HCT116 (cell line): ENCODE results near the gene SFXN5. TPM values are rescaled to one million over a fixed set of nuclear protein-coding genes. Genes with fewer than 3 reads are reported as not detected.

Experiments used
- ATAC-seq: fragments of 200-7000 bp; cut with Tn5 transposase; 2 replicates; pipeline ENCODE4 v1.9.1; 2020; ENCODE audit warnings: mild to moderate bottlenecking, moderate library complexity
- BruUV-seq: library from RNA; stranded (reverse); fragments of 400-500 nt; replicated peaks from 2 replicates; lab custom pipeline; 2021; lab: Mats Ljungman, UMichigan
- CTCF ChIA-PET: fragments of 300-600 bp; sonication (Branson Sonifier 250); formaldehyde crosslinking; loops from one replicate; lab custom pipeline; 2021; ENCODE audit warnings: antibody characterized with exemption; lab: Charles Lee
- POLR2A ChIA-PET: fragments of 300-600, 350-600 bp; sonication (Branson Sonifier 250); formaldehyde crosslinking; loops from one replicate; lab custom pipeline; 2021; ENCODE audit warnings: antibody characterized with exemption; lab: Charles Lee
- RAD21 ChIA-PET, 2 experiments: fragments of 300-600 bp; sonication (Branson Sonifier 250); formaldehyde crosslinking; loops; one replicate each; lab custom pipeline; 2023; ENCODE audit warnings: low total read pairs in 2 of 2; ENCODE audit not compliant: uncharacterized antibody in 2 of 2, unreplicated experiment in 2 of 2, low non-redundant PET in 1 of 2; lab: Charles Lee
- DNase-seq: peaks from one replicate; pipeline ENCODE4 v3.0.0-alpha.2; 2010; ENCODE audit warnings: low read depth, low spot score
- H2AFZ ChIP-seq: fragments of 200-600 bp; shearing (Covaris generic), sonication (generic); 2 replicates; pipeline ENCODE4 v1.6.1; 2017; ENCODE audit warnings: low read depth, mixed run types, mixed read lengths, antibody characterized with exemption, low read length; ENCODE audit not compliant: poor library complexity, severe bottlenecking
- H3K27ac ChIP-seq: 2 replicates; pipeline ENCODE4 v1.5.1; 2012; ENCODE audit warnings: low read depth, low read length
- H3K27me3 ChIP-seq: fragments of 200-600 bp; sonication (generic); 2 replicates; pipeline ENCODE4 v1.6.1; 2016; ENCODE audit warnings: mixed run types, low read length, mixed read lengths; ENCODE audit not compliant: insufficient read depth
- H3K36me3 ChIP-seq, 2 experiments: fragments of 200-500 bp in 1 of 2; fragments of 200-600 bp in 1 of 2; sonication (Bioruptor generic) in 1 of 2; sonication (generic) in 1 of 2; 2 replicates each; pipeline versions ENCODE4 v1.5.1 to v1.6.1; 2014 to 2016; ENCODE audit warnings: low read length in 2 of 2, inconsistent platforms in 1 of 2, mixed read lengths in 1 of 2, mixed run types in 1 of 2; ENCODE audit not compliant: insufficient read depth in 2 of 2, control insufficient read depth in 1 of 2
- H3K4me1 ChIP-seq, 2 experiments: fragments of 200-600 bp in 1 of 2; sonication (generic) in 1 of 2; 2 replicates each; pipeline versions ENCODE4 v1.5.1 to v1.6.1; 2012 to 2017; ENCODE audit warnings: low read length in 2 of 2, inconsistent platforms in 1 of 2, mild to moderate bottlenecking in 1 of 2, mixed read lengths in 1 of 2, mixed run types in 1 of 2, moderate library complexity in 1 of 2; ENCODE audit not compliant: insufficient read depth in 2 of 2, control insufficient read depth in 1 of 2
- H3K4me2 ChIP-seq: fragments of 200-600 bp; sonication (generic); 2 replicates; pipeline ENCODE4 v1.6.1; 2017; ENCODE audit warnings: mixed run types, low read length, mixed read lengths
- H3K4me3 ChIP-seq, 2 experiments: fragments of 200-600 bp in 1 of 2; sonication (generic) in 1 of 2; replicated peaks in 1 of 2; 2 replicates each; pipeline ENCODE4 v1.5.1; 2011 to 2016; ENCODE audit warnings: low read length in 2 of 2, control low read depth in 1 of 2, low read depth in 1 of 2, mild to moderate bottlenecking in 1 of 2, mixed read lengths in 1 of 2, mixed run types in 1 of 2
- H3K79me2 ChIP-seq: fragments of 200-600 bp; sonication (generic); 2 replicates; pipeline ENCODE4 v1.6.1; 2017; ENCODE audit warnings: mild to moderate bottlenecking, mixed run types, low read length, moderate library complexity, mixed read lengths; ENCODE audit not compliant: insufficient read depth
- H3K9ac ChIP-seq: fragments of 200-600 bp; sonication (generic); 2 replicates; pipeline ENCODE4 v1.6.1; 2016; ENCODE audit warnings: low read length, mixed read lengths
- H3K9me2 ChIP-seq: fragments of 200-600 bp; sonication (generic), shearing (Covaris generic); 2 replicates; pipeline ENCODE4 v1.6.1; 2017; ENCODE audit warnings: mixed run types, mild to moderate bottlenecking, moderate library complexity; ENCODE audit not compliant: insufficient read depth
- H3K9me3 ChIP-seq, 2 experiments: fragments of 200-500 bp in 1 of 2; fragments of 200-600 bp in 1 of 2; sonication (Bioruptor generic) in 1 of 2; sonication (generic) in 1 of 2; 2 replicates each; pipeline ENCODE4 v1.6.1; 2014 to 2017; ENCODE audit warnings: low read length in 2 of 2, mixed read lengths in 2 of 2, inconsistent platforms in 1 of 2, low read depth in 1 of 2, mild to moderate bottlenecking in 1 of 2, mixed run types in 1 of 2, moderate library complexity in 1 of 2; ENCODE audit not compliant: control insufficient read depth in 1 of 2, insufficient read depth in 1 of 2
- H4K20me1 ChIP-seq: fragments of 200-600 bp; sonication (generic), shearing (Covaris generic); 2 replicates; pipeline ENCODE4 v1.6.1; 2017; ENCODE audit warnings: mixed run types, mild to moderate bottlenecking, moderate library complexity; ENCODE audit not compliant: insufficient read depth
- CEBPB ChIP-seq: IDR thresholded peaks from 2 replicates; pipeline ENCODE4 v1.6.1; 2012; ENCODE audit warnings: low read depth
- EGR1 ChIP-seq: IDR thresholded peaks from 2 replicates; pipeline ENCODE4 v1.6.1; 2012; ENCODE audit warnings: low read depth
- EZH2 ChIP-seq: fragments of 200-600 bp; sonication (generic); IDR thresholded peaks from 2 replicates; pipeline ENCODE4 v1.6.1; 2017; ENCODE audit warnings: antibody characterized with exemption, mixed run types
- JUND ChIP-seq: IDR thresholded peaks from 2 replicates; pipeline ENCODE4 v1.6.1; 2012
- POLR2A ChIP-seq: IDR thresholded peaks from 2 replicates; pipeline ENCODE4 v1.7.0; 2011; ENCODE audit warnings: borderline replicate concordance; ENCODE audit not compliant: insufficient read depth, insufficient read length; ENCODE audit errors: extremely low read depth
- POLR2AphosphoS5 ChIP-seq: IDR thresholded peaks from 2 replicates; pipeline ENCODE4 v1.6.1; 2011; ENCODE audit warnings: mild to moderate bottlenecking, low read depth, low read length, moderate library complexity
- RAD21 ChIP-seq: IDR thresholded peaks from 2 replicates; pipeline ENCODE4 v1.6.1; 2012; ENCODE audit warnings: low read depth, mild to moderate bottlenecking
- SIN3A ChIP-seq: IDR thresholded peaks from 2 replicates; pipeline ENCODE4 v1.6.1; 2012; ENCODE audit warnings: low read depth
- SRF ChIP-seq: IDR thresholded peaks from 2 replicates; pipeline ENCODE4 v1.6.1; 2012; ENCODE audit warnings: low read depth
- TCF7L2 ChIP-seq: IDR thresholded peaks from 2 replicates; pipeline ENCODE4 v1.7.0; 2011; ENCODE audit warnings: borderline replicate concordance, inconsistent platforms; ENCODE audit not compliant: insufficient read depth, insufficient read length; ENCODE audit errors: extremely low read depth
- ZNF274 ChIP-seq: fragments of 200-500 bp; sonication (Bioruptor generic); IDR thresholded peaks from 2 replicates; pipeline ENCODE4 v1.6.1; 2014; ENCODE audit warnings: mild to moderate bottlenecking, low read depth, low read length, inconsistent platforms
- intact Hi-C: fragments of 100-400 bp; cut with micrococcal nuclease; formaldehyde crosslinking; loops from 2 replicates; pipeline ENCODE4 v1.10.0; 2022
- total RNA-seq: library from RNA; stranded (reverse); gene quantifications from one replicate; pipeline ENCODE4 v1.2.1, GENCODE V29; 2021; ENCODE audit not compliant: unreplicated experiment
- TF ChIP-seq, protein P1 (sequence below): IDR thresholded peaks from 2 replicates; pipeline ENCODE4 v1.6.1; 2012
- TF ChIP-seq, protein P2 (sequence below): IDR thresholded peaks from 2 replicates; pipeline ENCODE4 v1.6.1; 2012; ENCODE audit warnings: low read depth
- TF ChIP-seq, protein P3 (sequence below), 3 experiments: fragments of 200-600 bp in 1 of 3; sonication (generic) in 1 of 3; IDR thresholded peaks in 2 of 3; conservative IDR thresholded peaks in 1 of 3; 2 replicates each; pipeline ENCODE4 v1.5.1; 2012 to 2017; ENCODE audit warnings: low read depth in 2 of 3, low read length in 2 of 3, antibody characterized with exemption in 1 of 3, borderline replicate concordance in 1 of 3, control low read depth in 1 of 3, mild to moderate bottlenecking in 1 of 3, mixed read lengths in 1 of 3, mixed run types in 1 of 3, moderate library complexity in 1 of 3; ENCODE audit not compliant: insufficient read depth in 1 of 3
- TF ChIP-seq, protein P4 (sequence below): IDR thresholded peaks from 2 replicates; pipeline ENCODE4 v1.6.1; 2012

Gene SFXN5
- total RNA-seq, 1 experiment from 2014 or later = 10.0 TPM

DNA sequence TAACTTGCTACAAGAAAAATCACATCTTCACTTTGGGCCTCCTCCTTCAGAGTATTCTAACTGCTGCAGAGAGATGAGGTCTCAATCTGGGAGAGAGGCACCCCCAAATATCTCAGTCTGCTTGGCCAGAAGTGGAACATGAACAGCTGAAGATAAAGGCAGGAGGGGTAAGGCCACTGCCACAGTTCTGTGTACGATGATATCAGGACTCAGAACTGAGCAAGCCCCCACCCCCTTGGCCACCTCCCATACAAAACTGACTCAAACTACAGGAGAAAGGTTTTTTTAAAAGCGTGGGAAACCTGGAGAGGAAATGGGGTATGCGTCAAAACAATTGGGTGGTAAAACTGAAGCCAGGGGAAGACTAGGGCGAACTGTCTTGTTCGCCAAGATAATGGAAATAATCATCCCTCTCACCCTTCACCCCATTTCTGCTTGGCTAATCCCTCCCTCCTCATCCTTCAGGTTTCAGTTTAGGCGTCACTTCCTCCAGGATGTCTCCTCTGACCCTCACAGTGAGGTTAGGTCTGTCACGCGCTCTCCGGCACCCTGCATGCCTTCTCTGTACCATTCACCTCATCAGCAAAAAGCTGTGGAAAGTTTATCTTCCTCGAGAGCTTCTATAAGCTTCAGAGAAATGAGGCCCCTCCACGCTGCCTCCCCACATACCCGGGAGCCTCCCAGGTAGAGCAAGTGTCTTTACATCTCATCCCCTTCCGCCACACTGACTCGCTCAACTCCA, 64.4 kb downstream of the SFXN5 start:
- POLR2A ChIA-PET = no interaction called here
- CTCF ChIA-PET = interaction anchor here (0.5 kb wide), 1 partner anchor 156 kb away, joined by 4 read pairs; no protein-coding TSS in a partner anchor

More for the DNA sequence above, 64.4 kb downstream of the SFXN5 start:
- no peak overlapping the region for H3K9ac ChIP-seq
- RAD21 ChIA-PET = no interaction called here
- no peaks in the 10 kb centered on the region; a peak in 1 of 4 replicates for H3K36me3 ChIP-seq
- no peak for DNase-seq
- intact Hi-C loops = no loop called here
- no peak for ATAC-seq
- BruUV-seq = no TSS peak
- no peak overlapping the region for H3K4me2 ChIP-seq
- H3K9me3 ChIP-seq = no peaks in the 10 kb centered on the region
- no peak overlapping the region for H2AFZ ChIP-seq
- no peaks in the 10 kb centered on the region for H3K27me3 ChIP-seq
- no peak overlapping the region for H3K27ac ChIP-seq
- no peaks in the 10 kb centered on the region for H3K4me1 ChIP-seq
- no peaks in the 10 kb centered on the region for H3K9me2 ChIP-seq
- no peak for TF ChIP-seq POLR2AphosphoS5
- TF ChIP-seq, protein P1, sequence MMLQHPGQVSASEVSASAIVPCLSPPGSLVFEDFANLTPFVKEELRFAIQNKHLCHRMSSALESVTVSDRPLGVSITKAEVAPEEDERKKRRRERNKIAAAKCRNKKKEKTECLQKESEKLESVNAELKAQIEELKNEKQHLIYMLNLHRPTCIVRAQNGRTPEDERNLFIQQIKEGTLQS = no peak
- TF ChIP-seq TCF7L2 = no peak
- TF ChIP-seq, protein P2, sequence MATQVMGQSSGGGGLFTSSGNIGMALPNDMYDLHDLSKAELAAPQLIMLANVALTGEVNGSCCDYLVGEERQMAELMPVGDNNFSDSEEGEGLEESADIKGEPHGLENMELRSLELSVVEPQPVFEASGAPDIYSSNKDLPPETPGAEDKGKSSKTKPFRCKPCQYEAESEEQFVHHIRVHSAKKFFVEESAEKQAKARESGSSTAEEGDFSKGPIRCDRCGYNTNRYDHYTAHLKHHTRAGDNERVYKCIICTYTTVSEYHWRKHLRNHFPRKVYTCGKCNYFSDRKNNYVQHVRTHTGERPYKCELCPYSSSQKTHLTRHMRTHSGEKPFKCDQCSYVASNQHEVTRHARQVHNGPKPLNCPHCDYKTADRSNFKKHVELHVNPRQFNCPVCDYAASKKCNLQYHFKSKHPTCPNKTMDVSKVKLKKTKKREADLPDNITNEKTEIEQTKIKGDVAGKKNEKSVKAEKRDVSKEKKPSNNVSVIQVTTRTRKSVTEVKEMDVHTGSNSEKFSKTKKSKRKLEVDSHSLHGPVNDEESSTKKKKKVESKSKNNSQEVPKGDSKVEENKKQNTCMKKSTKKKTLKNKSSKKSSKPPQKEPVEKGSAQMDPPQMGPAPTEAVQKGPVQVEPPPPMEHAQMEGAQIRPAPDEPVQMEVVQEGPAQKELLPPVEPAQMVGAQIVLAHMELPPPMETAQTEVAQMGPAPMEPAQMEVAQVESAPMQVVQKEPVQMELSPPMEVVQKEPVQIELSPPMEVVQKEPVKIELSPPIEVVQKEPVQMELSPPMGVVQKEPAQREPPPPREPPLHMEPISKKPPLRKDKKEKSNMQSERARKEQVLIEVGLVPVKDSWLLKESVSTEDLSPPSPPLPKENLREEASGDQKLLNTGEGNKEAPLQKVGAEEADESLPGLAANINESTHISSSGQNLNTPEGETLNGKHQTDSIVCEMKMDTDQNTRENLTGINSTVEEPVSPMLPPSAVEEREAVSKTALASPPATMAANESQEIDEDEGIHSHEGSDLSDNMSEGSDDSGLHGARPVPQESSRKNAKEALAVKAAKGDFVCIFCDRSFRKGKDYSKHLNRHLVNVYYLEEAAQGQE = no peak
- TF ChIP-seq ZNF274 = no peak
- TF ChIP-seq, protein P3, sequence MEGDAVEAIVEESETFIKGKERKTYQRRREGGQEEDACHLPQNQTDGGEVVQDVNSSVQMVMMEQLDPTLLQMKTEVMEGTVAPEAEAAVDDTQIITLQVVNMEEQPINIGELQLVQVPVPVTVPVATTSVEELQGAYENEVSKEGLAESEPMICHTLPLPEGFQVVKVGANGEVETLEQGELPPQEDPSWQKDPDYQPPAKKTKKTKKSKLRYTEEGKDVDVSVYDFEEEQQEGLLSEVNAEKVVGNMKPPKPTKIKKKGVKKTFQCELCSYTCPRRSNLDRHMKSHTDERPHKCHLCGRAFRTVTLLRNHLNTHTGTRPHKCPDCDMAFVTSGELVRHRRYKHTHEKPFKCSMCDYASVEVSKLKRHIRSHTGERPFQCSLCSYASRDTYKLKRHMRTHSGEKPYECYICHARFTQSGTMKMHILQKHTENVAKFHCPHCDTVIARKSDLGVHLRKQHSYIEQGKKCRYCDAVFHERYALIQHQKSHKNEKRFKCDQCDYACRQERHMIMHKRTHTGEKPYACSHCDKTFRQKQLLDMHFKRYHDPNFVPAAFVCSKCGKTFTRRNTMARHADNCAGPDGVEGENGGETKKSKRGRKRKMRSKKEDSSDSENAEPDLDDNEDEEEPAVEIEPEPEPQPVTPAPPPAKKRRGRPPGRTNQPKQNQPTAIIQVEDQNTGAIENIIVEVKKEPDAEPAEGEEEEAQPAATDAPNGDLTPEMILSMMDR (IDR thresholded peaks at IDR 0.05 in 2 of 3, conservative IDR thresholded peaks at IDR 0.05 in 1 of 3; ENCODE audit: borderline replicate concordance in 1 of 3, insufficient read depth in 1 of 3, low read depth in 2 of 3, low read length in 2 of 3) = no peak
- no peak for TF ChIP-seq EGR1
- no peak for TF ChIP-seq SRF
- no peak for TF ChIP-seq RAD21
- TF ChIP-seq SIN3A = no peak
- TF ChIP-seq, protein P4, sequence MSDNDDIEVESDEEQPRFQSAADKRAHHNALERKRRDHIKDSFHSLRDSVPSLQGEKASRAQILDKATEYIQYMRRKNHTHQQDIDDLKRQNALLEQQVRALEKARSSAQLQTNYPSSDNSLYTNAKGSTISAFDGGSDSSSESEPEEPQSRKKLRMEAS = no peak
- no peak for TF ChIP-seq EZH2
- TF ChIP-seq JUND = no peak
- TF ChIP-seq CEBPB = no peak
- TF ChIP-seq POLR2A = no peak
- no peaks in the 10 kb centered on the region for H4K20me1 ChIP-seq
- H3K79me2 ChIP-seq = no peaks in the 10 kb centered on the region
- no peak overlapping the region for H3K4me3 ChIP-seq
